Measurements from ENCODE around the gene SPDYE2.
"Not testable (repeated sequence)": the region's sequence is repeated elsewhere in the genome, so short reads cannot be mapped to it uniquely, and the experiment has no call there.

The SPDYE2 gene

GRCh38 chr7:102604431-102605145 is 53.6 kb downstream of the SPDYE2 start:
- not testable (repeated sequence) for DNase-seq

DNA sequence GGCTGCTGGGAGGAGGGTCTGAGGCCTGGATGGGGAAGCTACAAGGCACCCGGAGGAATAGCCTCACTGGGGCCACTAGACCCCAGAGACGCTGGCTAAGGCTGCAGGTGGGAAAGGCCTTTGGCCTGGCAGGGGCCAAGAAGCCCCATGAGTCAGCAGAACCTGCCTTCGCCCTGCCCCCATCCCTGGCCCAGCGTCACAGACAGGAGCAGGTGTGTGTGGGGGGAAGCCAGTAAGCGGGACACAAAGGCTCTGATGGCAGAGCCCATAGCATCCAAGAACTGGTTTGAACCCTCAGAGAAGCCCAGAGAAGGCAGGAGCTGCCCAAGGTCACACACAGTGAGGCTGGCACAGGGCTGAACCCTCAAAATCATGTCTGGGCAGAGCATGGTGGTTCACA is 55.8 kb downstream of the SPDYE2 start:
- not testable (repeated sequence) for DNase-seq

DNA sequence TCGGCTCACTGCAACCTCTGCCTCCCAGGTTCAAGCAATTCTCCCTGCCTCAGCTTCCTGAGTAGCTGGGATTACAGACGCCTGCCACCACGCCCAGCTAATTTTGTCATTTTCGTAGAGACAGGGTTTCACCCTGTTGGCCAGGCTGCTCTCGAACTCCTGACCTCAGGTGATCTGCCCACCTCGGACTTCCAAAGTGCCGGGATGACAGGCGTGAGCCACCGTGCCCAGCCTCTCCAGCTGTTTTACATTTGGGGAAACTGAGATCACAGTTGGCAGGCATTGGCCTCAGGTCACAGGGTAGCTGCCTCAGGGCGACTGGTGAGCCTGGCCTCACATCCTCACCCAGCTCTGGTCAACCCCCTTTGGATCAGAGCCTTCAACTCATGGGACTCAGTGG is 58.7 kb downstream of the SPDYE2 start:
- not testable (repeated sequence) for DNase-seq

DNA sequence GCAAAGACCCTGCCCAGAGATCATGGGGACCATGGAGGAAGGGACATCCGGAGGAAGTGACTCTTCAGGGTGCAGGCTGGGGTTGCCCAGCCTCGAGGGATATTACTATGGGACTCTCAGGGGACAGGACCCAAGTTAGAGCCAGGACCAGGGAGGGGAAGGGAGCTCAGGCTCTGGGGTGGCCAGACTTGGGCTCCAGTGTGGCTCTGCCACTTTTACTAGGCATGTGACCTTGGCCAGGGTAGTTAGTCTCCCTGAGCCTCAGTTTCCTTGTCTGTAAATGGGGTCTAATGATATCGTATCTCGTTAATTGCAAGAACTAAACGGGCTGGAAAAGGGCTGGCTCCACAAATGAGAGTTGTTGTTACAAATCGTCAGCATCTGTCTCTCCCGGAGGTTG is 59.4 kb downstream of the SPDYE2 start:
- not testable (repeated sequence) for DNase-seq

DNA sequence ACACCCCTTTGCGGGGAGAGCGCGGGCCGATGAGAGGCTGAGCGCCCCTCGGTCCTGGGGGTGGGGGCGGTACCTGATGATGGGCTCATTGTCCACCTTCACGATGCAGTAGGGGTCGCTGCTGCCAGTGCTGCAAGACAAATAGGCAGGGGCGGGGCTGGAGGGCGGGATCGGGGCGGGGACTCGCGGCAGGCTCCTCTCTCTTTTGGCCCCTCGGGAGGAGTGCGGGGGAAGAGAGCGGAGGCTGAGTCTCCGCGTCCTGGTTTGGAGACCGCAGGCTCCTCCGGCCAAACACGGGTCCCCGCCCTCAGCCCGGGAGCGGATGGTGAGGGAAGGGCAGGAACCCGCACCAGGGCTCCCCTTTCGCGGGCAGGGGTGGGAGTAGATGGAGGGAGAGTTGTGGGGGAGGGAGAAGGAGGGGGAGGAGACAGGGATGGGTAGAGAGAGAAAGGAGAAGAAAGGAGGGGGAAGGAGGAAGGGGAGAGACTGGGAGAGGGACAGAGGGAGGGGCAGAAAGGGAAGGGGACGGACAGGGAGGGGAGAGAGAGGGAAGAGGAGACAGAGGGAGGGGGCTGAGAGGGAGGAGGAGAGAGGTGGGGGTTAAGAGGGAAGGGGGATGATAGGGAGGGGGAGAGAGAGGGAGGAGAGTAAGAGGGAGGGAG is 60.1 kb downstream of the SPDYE2 start:
- DNase-seq: not testable (repeated sequence)

GRCh38 chr7:102611675-102612325 is 60.8 kb downstream of the SPDYE2 start:
- DNase-seq: not testable (repeated sequence)

Data from MV-4-11 (cell line).